CD4-positive, alpha-beta memory T cell (primary cell): ENCODE results near the gene UBXN11. TPM values are rescaled to one million over a fixed set of nuclear protein-coding genes. Genes with fewer than 3 reads are reported as not detected.

ENCODE experiments used
- CTCF ChIA-PET: fragments of 350-600 bp; sonication (Branson Sonifier 250); formaldehyde crosslinking; loops from one replicate; lab custom pipeline; 2021; ENCODE audit warnings: inconsistent platforms; ENCODE audit not compliant: partially characterized antibody; lab: Charles Lee
- POLR2A ChIA-PET: fragments of 350-600 bp; sonication (Branson Sonifier 250); formaldehyde crosslinking; loops from one replicate; lab custom pipeline; 2021; ENCODE audit not compliant: partially characterized antibody; lab: Charles Lee
- DNase-seq, 5 donors: peaks; one replicate each; pipeline versions ENCODE4 v3.0.0 to v3.0.0-alpha.2; 2020 to 2022; ENCODE audit warnings: mixed read lengths in 1 of 5
- H3K27ac ChIP-seq: one replicate; pipeline ENCODE4 v1.7.0; 2013; ENCODE audit warnings: low read depth, low read length
- H3K27me3 ChIP-seq: 2 replicates; pipeline ENCODE4 v1.7.0; 2013; ENCODE audit warnings: mild to moderate bottlenecking, low read length, moderate library complexity; ENCODE audit not compliant: insufficient read depth
- H3K36me3 ChIP-seq: 2 replicates; pipeline ENCODE4 v1.7.0; 2013; ENCODE audit warnings: mild to moderate bottlenecking, low read length, moderate library complexity; ENCODE audit not compliant: insufficient read depth
- H3K4me1 ChIP-seq: 2 replicates; pipeline ENCODE4 v1.7.0; 2013; ENCODE audit warnings: mild to moderate bottlenecking, low read length, moderate library complexity; ENCODE audit not compliant: insufficient read depth
- H3K4me3 ChIP-seq, 2 donors: one replicate each; pipeline ENCODE4 v1.7.0; 2013; ENCODE audit warnings: low read length in 2 of 2, mild to moderate bottlenecking in 1 of 2
- H3K9me3 ChIP-seq, 2 donors: one replicate each; pipeline ENCODE4 v1.7.0; 2013; ENCODE audit warnings: low read length in 2 of 2, control low read depth in 1 of 2; ENCODE audit not compliant: control insufficient read depth in 1 of 2
- H3K27ac Mint-ChIP-seq, 7 donors: one replicate each; pipeline ENCODE4 v1.8.0; 2020 to 2021; ENCODE audit warnings: mixed read lengths in 7 of 7, mild to moderate bottlenecking in 6 of 7, inconsistent platforms in 3 of 7, moderate library complexity in 3 of 7
- H3K27me3 Mint-ChIP-seq, 2 donors: one replicate each; pipeline ENCODE4 v1.8.0; 2020 to 2021; ENCODE audit warnings: mixed read lengths in 2 of 2
- H3K36me3 Mint-ChIP-seq, 2 donors: one replicate each; pipeline ENCODE4 v1.8.0; 2020 to 2021; ENCODE audit warnings: mixed read lengths in 2 of 2, inconsistent platforms in 1 of 2, mild to moderate bottlenecking in 1 of 2
- H3K4me1 Mint-ChIP-seq, 4 donors: one replicate each; pipeline ENCODE4 v1.8.0; 2020 to 2021; ENCODE audit warnings: mixed read lengths in 4 of 4, mild to moderate bottlenecking in 1 of 4
- H3K4me3 Mint-ChIP-seq, 8 donors: one replicate each; pipeline ENCODE4 v1.8.0; 2020 to 2021; ENCODE audit warnings: mixed read lengths in 8 of 8, mild to moderate bottlenecking in 7 of 8, moderate library complexity in 6 of 8, inconsistent platforms in 3 of 8
- H3K9me3 Mint-ChIP-seq, 8 donors: one replicate each; pipeline ENCODE4 v1.8.0; 2020 to 2021; ENCODE audit warnings: mixed read lengths in 8 of 8, mild to moderate bottlenecking in 5 of 8, inconsistent platforms in 3 of 8, moderate library complexity in 1 of 8
- intact Hi-C: fragments of 100-400 bp; cut with micrococcal nuclease; formaldehyde crosslinking; loops from one replicate; pipeline ENCODE4 v1.15.1; 2023
- polyA plus RNA-seq, 2 donors: library from polyadenylated mRNA; unstranded; fragments of 300-500 nt; fragmentation: Illumina TruSeq; gene quantifications; one replicate each; pipeline ENCODE4 v1.2.3, GENCODE V29; 2021
- total RNA-seq, 2 experiments: library from RNA; stranded (reverse); gene quantifications; one replicate each; pipeline ENCODE4 v1.2.3, GENCODE V29; 2021

Gene UBXN11
- total and polyA plus RNA-seq, 4 experiments from 2014 or later: 13.3 to 117 (median 66.4) TPM

DNA sequence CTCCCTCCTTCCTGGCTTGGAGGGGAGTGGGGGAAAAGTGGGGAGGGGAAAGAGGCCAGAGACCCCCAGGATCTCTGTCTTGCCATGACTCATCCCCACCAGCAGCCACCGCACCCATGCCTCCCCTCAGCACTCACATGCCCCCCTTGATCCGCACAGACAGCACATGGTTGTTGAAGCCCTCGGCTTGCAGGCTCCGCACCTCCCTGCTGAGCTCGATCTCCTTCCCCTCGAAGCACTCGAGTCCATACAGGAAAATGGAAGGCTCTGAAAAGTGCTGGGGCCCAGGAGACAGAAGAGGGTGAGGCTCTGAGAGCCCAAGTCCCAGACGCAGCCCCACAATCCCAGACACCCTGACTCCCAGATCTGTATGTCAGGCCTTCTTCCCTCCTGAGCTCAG, 22.2 kb upstream of the UBXN11 start:
- Histone ChIP-seq H3K4me1 (no peaks in the 10 kb centered on the region), H3K36me3 (peaks cover 11% of the 10 kb centered on the region), H3K27ac (no peak overlapping the region), H3K9me3 (no peaks in the 10 kb centered on the region), H3K27me3 (no peaks in the 10 kb centered on the region), H3K4me3 (no peak overlapping the region)
- no peak overlapping the region for H3K4me3 Mint-ChIP-seq
- H3K4me1 Mint-ChIP-seq: peaks cover 0 to 9% (median 3%) of the 10 kb centered on the region in 4 donors
- no peaks in the 10 kb centered on the region for H3K27me3 Mint-ChIP-seq
- no peaks in the 10 kb centered on the region for H3K9me3 Mint-ChIP-seq
- intact Hi-C loops: no loop called here
- CTCF ChIA-PET: interaction anchor here (1.2 to 2.3 kb wide), 4 partner anchors 35 to 63 kb away, joined by 3 to 12 read pairs (median 4); no protein-coding TSS in a partner anchor
- no peak for DNase-seq
- peaks cover 17 to 19% of the 10 kb centered on the region in 2 donors for H3K36me3 Mint-ChIP-seq
- peak overlapping the region in 1 of 7 donors; percentile 53 for H3K27ac Mint-ChIP-seq
- POLR2A ChIA-PET: interaction anchor here (5.6 to 8.4 kb wide), 2 partner anchors 8 to 50 kb away, joined by 17 to 76 read pairs; partner anchors contain the start of gene CD52

DNA sequence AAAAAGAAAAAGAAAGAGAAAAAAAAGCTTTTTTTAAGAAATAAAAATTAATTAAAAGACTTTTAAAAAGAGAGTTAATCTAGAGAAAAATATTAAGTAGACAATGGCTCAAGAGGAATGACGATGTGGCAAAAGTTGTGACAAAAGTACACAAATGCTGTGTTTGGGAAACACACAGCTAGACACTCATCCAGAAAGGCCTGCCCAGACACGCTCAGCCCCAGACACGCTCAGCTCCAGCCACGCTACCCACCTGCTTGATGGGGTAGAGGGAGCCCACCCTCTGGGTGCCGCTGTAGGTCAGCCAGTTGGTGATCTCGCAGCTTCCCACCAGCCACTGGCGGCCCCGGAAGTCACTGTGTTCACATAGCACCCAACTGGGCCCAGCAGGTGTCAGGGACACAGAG, 21.5 kb upstream of the UBXN11 start:
- H3K36me3 Mint-ChIP-seq: peaks cover 23 to 25% of the 10 kb centered on the region in 2 donors
- peak overlapping the region in 2 of 7 donors; percentile 47 to 83 for H3K27ac Mint-ChIP-seq
- Histone ChIP-seq H3K27ac (no peak overlapping the region), H3K27me3 (no peaks in the 10 kb centered on the region), H3K4me3 (no peak overlapping the region), H3K4me1 (peaks cover 5% of the 10 kb centered on the region), H3K9me3 (no peaks in the 10 kb centered on the region), H3K36me3 (peaks cover 17% of the 10 kb centered on the region)
- H3K4me1 Mint-ChIP-seq: peaks cover 5 to 15% (median 6%) of the 10 kb centered on the region in 4 donors
- CTCF ChIA-PET: interaction anchor here (1.2 to 25.6 kb wide), 4 partner anchors 36 to 63 kb away, joined by 3 to 1027 read pairs (median 8); partner anchors contain the start of gene SH3BGRL3
- no peak for DNase-seq
- POLR2A ChIA-PET: interaction anchor here (1.3 to 33.0 kb wide), 3 partner anchors 35 to 50 kb away, joined by 3 to 3358 read pairs (median 17); partner anchors contain the start of genes SH3BGRL3 and UBXN11
- no peak overlapping the region for H3K4me3 Mint-ChIP-seq
- H3K9me3 Mint-ChIP-seq: no peaks in the 10 kb centered on the region
- no peaks in the 10 kb centered on the region for H3K27me3 Mint-ChIP-seq
- intact Hi-C loops: no loop called here

DNA sequence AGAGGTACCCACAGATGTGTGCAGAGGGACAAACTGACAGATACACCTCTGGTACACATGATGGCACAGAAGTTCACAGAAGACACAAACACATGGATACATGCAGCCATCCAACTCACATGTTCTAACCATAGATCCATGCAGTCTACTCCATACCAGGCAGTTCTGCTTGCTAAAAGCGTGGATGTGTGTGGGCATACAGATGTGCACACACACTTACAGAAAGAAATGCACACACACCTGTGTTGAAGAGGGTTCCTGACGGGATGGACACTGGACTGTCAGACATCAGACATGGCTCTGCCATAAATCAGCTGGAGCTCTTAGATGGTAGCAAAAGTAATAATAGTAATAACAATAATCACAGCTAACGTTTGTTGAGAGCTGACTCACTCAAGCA, 18.1 kb upstream of the UBXN11 start:
- peaks cover 20 to 47% (median 29%) of the 10 kb centered on the region in 4 donors for H3K4me1 Mint-ChIP-seq

DNA sequence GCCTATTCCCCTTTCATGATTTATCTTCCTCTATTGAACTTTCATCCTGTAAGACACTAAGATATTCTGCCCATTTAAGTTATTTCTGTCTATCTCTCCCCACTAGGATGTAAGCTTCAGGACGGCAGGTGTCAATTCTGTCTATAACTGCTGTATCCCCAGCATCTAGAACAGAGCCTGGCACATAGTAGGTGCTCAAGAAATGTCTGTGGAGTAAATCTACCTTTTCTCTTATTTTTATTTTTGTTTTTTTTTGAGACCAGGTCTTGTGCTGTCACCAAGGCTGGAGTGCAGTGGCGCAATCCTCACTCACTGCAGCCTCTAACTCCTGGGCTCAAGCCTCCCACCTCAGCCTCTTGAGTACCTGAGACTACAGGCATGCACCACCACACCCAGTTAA, 16.9 kb upstream of the UBXN11 start:
- intact Hi-C loops: loop anchor here (5.0 kb wide), 1 partner anchor 156 kb away; the partner anchor contains the start of genes C1orf232 and ZNF593
- CTCF ChIA-PET: interaction anchor here (1.0 to 25.6 kb wide), 12 partner anchors 15 to 97 kb away, joined by 3 to 1027 read pairs (median 12); partner anchors contain the start of genes CEP85, SH3BGRL3 and UBXN11
- H3K4me1 Mint-ChIP-seq: peaks cover 20 to 47% (median 34%) of the 10 kb centered on the region in 4 donors
- H3K36me3 ChIP-seq: peaks cover 49% of the 10 kb centered on the region
- no peak overlapping the region for H3K27ac ChIP-seq
- no peak for DNase-seq
- H3K4me3 Mint-ChIP-seq: peak overlapping the region in 2 of 8 donors; percentile 44 to 46
- no peaks in the 10 kb centered on the region for H3K9me3 Mint-ChIP-seq
- H3K27ac Mint-ChIP-seq: peak overlapping the region in 5 of 7 donors; percentile 22 to 78 (median 62)
- peaks cover 36% of the 10 kb centered on the region for H3K4me1 ChIP-seq
- no peaks in the 10 kb centered on the region for H3K9me3 ChIP-seq
- H3K27me3 ChIP-seq: no peaks in the 10 kb centered on the region
- no peaks in the 10 kb centered on the region for H3K27me3 Mint-ChIP-seq
- H3K4me3 ChIP-seq: no peak overlapping the region
- H3K36me3 Mint-ChIP-seq: peaks cover 52 to 62% of the 10 kb centered on the region in 2 donors
- POLR2A ChIA-PET: interaction anchor here (0.7 to 33.0 kb wide), 16 partner anchors 10 to 89 kb away, joined by 3 to 3358 read pairs (median 16); partner anchors contain the start of genes CEP85, SH3BGRL3, UBXN11 and ZNF683

More for the DNA sequence above, 18.1 kb upstream of the UBXN11 start:
- no peak overlapping the region for H3K4me3 Mint-ChIP-seq
- no peak overlapping the region for H3K27ac ChIP-seq
- no peak for DNase-seq
- intact Hi-C loops: loop anchor here (5.0 kb wide), 1 partner anchor 157 kb away; the partner anchor contains the start of genes C1orf232 and ZNF593
- H3K27me3 Mint-ChIP-seq: no peaks in the 10 kb centered on the region
- H3K9me3 Mint-ChIP-seq: no peaks in the 10 kb centered on the region
- no peak overlapping the region for H3K4me3 ChIP-seq
- peaks cover 46% of the 10 kb centered on the region for H3K36me3 ChIP-seq
- CTCF ChIA-PET: interaction anchor here (1.2 to 25.6 kb wide), 6 partner anchors 40 to 92 kb away, joined by 3 to 1027 read pairs (median 15); partner anchors contain the start of genes CEP85 and SH3BGRL3
- peaks cover 36% of the 10 kb centered on the region for H3K4me1 ChIP-seq
- POLR2A ChIA-PET: interaction anchor here (1.0 to 33.0 kb wide), 7 partner anchors 8 to 91 kb away, joined by 4 to 3358 read pairs (median 7); partner anchors contain the start of genes CEP85, SH3BGRL3 and UBXN11
- no peaks in the 10 kb centered on the region for H3K27me3 ChIP-seq
- peaks cover 42 to 51% of the 10 kb centered on the region in 2 donors for H3K36me3 Mint-ChIP-seq
- H3K27ac Mint-ChIP-seq: peak overlapping the region in 4 of 7 donors; percentile 16 to 89 (median 46)
- H3K9me3 ChIP-seq: no peaks in the 10 kb centered on the region

DNA sequence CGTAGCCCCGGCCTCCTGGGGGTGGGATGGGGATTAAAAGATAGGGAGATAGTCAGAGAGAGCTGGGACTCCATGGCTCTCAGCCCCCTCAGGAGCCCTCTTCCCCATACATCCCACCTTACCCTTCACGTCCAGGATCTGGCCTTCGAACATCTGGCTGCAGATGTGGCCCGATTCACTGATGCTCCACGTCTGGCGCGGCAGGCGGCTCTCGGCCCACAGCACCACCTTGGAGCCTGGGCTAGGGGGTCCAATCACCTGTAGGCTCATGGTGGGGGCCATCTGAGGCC, 15.6 kb upstream of the UBXN11 start:
- H3K4me1 Mint-ChIP-seq: peaks cover 27 to 59% (median 43%) of the 10 kb centered on the region in 4 donors
- ChIA-PET POLR2A (interaction anchor here (0.9 to 33.0 kb wide), 30 partner anchors 8 to 195 kb away, joined by 3 to 3358 read pairs (median 6); partner anchors contain the start of genes CEP85, CRYBG2, DHDDS and SH3BGRL3), CTCF (interaction anchor here (0.6 to 25.6 kb wide), 24 partner anchors 8 to 152 kb away, joined by 3 to 1027 read pairs (median 8); partner anchors contain the start of genes CEP85, SH3BGRL3, UBXN11 and ZNF593)
- peaks cover 60 to 70% of the 10 kb centered on the region in 2 donors for H3K36me3 Mint-ChIP-seq
- Histone ChIP-seq H3K27ac (peak overlapping the region; percentile 69), H3K4me3 (no peak overlapping the region), H3K4me1 (peaks cover 43% of the 10 kb centered on the region), H3K9me3 (no peaks in the 10 kb centered on the region), H3K27me3 (no peaks in the 10 kb centered on the region), H3K36me3 (peaks cover 49% of the 10 kb centered on the region)
- H3K27ac Mint-ChIP-seq: peak overlapping the region in 5 of 7 donors; percentile 78 to 99 (median 94)
- intact Hi-C loops: loop anchor here (5.0 kb wide), 1 partner anchor 155 kb away; the partner anchor contains the start of genes C1orf232 and ZNF593
- DNase-seq: no peak
- H3K4me3 Mint-ChIP-seq: peak overlapping the region in 4 of 8 donors; percentile 17 to 96 (median 72)
- no peaks in the 10 kb centered on the region for H3K27me3 Mint-ChIP-seq
- no peaks in the 10 kb centered on the region for H3K9me3 Mint-ChIP-seq

DNA sequence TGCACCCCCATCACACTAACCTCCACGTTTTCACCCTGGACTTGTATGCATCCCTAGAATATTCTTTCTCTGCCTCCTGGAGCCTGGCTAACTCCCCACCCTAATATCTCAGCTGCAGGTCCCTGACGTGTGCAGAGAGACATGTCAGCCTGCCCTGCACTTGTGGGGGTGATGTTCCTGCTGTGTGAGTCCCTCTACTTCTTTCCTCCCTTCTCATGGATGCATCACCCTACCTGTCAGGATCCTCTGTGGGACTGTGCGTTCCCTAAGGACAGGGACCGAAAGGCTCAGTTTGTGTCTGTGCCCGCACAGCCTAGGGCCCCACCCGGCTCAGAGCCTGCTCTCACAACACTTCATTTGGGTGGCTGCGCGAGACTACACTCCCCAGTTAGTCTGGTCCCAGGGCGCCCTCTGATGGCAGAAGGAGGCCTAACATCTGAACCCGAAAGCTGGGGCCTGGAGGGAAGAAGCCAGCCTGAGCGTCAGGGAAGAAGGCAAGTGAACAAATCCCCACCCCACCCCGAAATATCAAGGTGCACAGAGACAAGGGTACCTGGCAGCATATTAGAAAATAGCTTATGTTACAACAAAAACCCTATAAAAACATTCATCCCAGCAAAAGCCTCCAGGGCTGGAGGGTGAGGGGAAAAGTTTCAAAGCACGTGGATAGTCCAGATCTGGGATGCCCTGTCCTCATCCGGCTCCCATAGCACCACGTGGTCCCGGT, 15.0 kb upstream of the UBXN11 start:
- H3K27me3 Mint-ChIP-seq: no peaks in the 10 kb centered on the region
- H3K4me3 Mint-ChIP-seq: peak overlapping the region; percentile 91 to 100 (median 96)
- Histone ChIP-seq H3K27me3 (no peaks in the 10 kb centered on the region), H3K9me3 (no peaks in the 10 kb centered on the region), H3K27ac (peak overlapping the region; percentile 69), H3K36me3 (peaks cover 49% of the 10 kb centered on the region), H3K4me1 (peaks cover 48% of the 10 kb centered on the region), H3K4me3 (peak overlapping the region in 1 of 2 donors; percentile 94)
- ChIA-PET POLR2A (interaction anchor here (0.7 to 33.0 kb wide), 33 partner anchors 8 to 210 kb away, joined by 3 to 3358 read pairs (median 6); partner anchors contain the start of genes CEP85, CRYBG2, DHDDS and PDIK1L), CTCF (interaction anchor here (0.5 to 25.6 kb wide), 26 partner anchors 8 to 152 kb away, joined by 3 to 1027 read pairs (median 6); partner anchors contain the start of genes CEP85, SH3BGRL3, UBXN11 and ZNF593)
- peaks cover 60 to 67% of the 10 kb centered on the region in 2 donors for H3K36me3 Mint-ChIP-seq
- DNase-seq: peak; percentile 88 to 95 (median 91)
- H3K27ac Mint-ChIP-seq: peak overlapping the region; percentile 83 to 99 (median 95)
- H3K9me3 Mint-ChIP-seq: no peaks in the 10 kb centered on the region
- intact Hi-C loops: loop anchor here (1.0 to 5.0 kb wide), 7 partner anchors 36 to 216 kb away; partner anchors contain the start of genes C1orf232, CEP85 and ZNF593
- peaks cover 30 to 64% (median 47%) of the 10 kb centered on the region in 4 donors for H3K4me1 Mint-ChIP-seq
